Measurements from ENCODE around the gene FAM168A. TPM values are rescaled to one million over a fixed set of nuclear protein-coding genes. Genes with fewer than 3 reads are reported as not detected.
A peak's percentile ranks its signal among the peaks of the same experiment; 100 is the strongest.

FAM168A gene
- total and polyA plus RNA-seq, 2 donors (not counting 1 experiment from before 2014, with no cell fraction given) = 16.3 to 23.8 TPM

DNA sequence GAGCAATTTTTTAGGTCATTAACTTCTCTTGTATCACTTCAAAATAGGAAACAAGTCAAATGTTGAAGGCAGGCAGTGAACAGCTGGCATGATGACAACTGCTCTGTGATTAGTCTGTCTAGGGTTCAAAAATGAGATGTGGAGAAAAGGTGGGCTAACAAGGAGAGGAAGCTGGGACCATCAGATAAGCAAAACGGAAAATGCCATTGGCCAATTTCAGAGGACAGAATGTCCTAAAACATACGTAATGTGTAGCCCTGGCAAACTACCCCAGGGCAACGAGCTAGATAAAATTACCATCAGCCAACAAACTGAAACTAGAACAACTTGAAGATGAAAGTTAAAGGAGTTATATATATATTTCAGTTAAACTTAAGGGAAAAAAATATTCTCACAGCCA, 128.5 kb downstream of the FAM168A start:
- H3K27me3 ChIP-seq (ENCODE audit: control insufficient read depth, insufficient read depth, low read length) = no peaks in the 10 kb centered on the region
- no peak overlapping the region for H3K9ac ChIP-seq (ENCODE audit: insufficient read depth, low read length)
- H3K79me2 ChIP-seq (ENCODE audit: control insufficient read depth, insufficient read depth, low read length) = no peaks in the 10 kb centered on the region
- no peak overlapping the region for H3K4me2 ChIP-seq (ENCODE audit: extremely low read depth, insufficient read depth, low read length)
- H3K27ac ChIP-seq (ENCODE audit: insufficient read depth, low read length) = no peak overlapping the region
- H3K9me3 ChIP-seq (ENCODE audit: control insufficient read depth, insufficient read depth, low read depth, low read length) = no peaks in the 10 kb centered on the region
- H2AFZ ChIP-seq (ENCODE audit: low read length) = no peak overlapping the region
- no peaks in the 10 kb centered on the region for H3K36me3 ChIP-seq (ENCODE audit: control insufficient read depth, insufficient read depth, low read length)
- peak in 1 of 2 donors; percentile 8 for DNase-seq (ENCODE audit: low read depth in 2 of 2)
- no peak for TF ChIP-seq EZH2 (IDR thresholded peaks at IDR 0.05; ENCODE audit: low read length, missing control alignments)
- TF ChIP-seq, protein P1, sequence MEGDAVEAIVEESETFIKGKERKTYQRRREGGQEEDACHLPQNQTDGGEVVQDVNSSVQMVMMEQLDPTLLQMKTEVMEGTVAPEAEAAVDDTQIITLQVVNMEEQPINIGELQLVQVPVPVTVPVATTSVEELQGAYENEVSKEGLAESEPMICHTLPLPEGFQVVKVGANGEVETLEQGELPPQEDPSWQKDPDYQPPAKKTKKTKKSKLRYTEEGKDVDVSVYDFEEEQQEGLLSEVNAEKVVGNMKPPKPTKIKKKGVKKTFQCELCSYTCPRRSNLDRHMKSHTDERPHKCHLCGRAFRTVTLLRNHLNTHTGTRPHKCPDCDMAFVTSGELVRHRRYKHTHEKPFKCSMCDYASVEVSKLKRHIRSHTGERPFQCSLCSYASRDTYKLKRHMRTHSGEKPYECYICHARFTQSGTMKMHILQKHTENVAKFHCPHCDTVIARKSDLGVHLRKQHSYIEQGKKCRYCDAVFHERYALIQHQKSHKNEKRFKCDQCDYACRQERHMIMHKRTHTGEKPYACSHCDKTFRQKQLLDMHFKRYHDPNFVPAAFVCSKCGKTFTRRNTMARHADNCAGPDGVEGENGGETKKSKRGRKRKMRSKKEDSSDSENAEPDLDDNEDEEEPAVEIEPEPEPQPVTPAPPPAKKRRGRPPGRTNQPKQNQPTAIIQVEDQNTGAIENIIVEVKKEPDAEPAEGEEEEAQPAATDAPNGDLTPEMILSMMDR (conservative IDR thresholded peaks at IDR 0.05 in 1 of 2, IDR thresholded peaks at IDR 0.05 in 1 of 2; ENCODE audit: low read depth in 1 of 2, low read length in 2 of 2) = no peak
- H4K20me1 ChIP-seq (ENCODE audit: control insufficient read depth, extremely low read depth, insufficient read depth, low read length) = no peaks in the 10 kb centered on the region
- no peaks in the 10 kb centered on the region for H3K4me1 ChIP-seq (ENCODE audit: control insufficient read depth, extremely low read depth, insufficient read depth, low read length)
- H3K4me3 ChIP-seq (replicated peaks in 1 of 4; ENCODE audit: control extremely low read depth in 1 of 4, insufficient read depth in 1 of 4, low read depth in 3 of 4, low read length in 4 of 4) = no peak overlapping the region

GRCh38 chr11:73468590-73469161, 129.2 kb downstream of the FAM168A start:
- H4K20me1 ChIP-seq (ENCODE audit: control insufficient read depth, extremely low read depth, insufficient read depth, low read length) = no peaks in the 10 kb centered on the region
- H2AFZ ChIP-seq (ENCODE audit: low read length) = no peak overlapping the region
- TF ChIP-seq, protein P1 (conservative IDR thresholded peaks at IDR 0.05 in 1 of 2, IDR thresholded peaks at IDR 0.05 in 1 of 2; ENCODE audit: low read depth in 1 of 2, low read length in 2 of 2) = no peak
- no peak for TF ChIP-seq EZH2 (IDR thresholded peaks at IDR 0.05; ENCODE audit: low read length, missing control alignments)
- DNase-seq (ENCODE audit: low read depth in 2 of 2) = no peak
- no peaks in the 10 kb centered on the region for H3K36me3 ChIP-seq (ENCODE audit: control insufficient read depth, insufficient read depth, low read length)
- H3K4me2 ChIP-seq (ENCODE audit: extremely low read depth, insufficient read depth, low read length) = no peak overlapping the region
- no peak overlapping the region for H3K9ac ChIP-seq (ENCODE audit: insufficient read depth, low read length)
- H3K27ac ChIP-seq (ENCODE audit: insufficient read depth, low read length) = no peak overlapping the region
- H3K27me3 ChIP-seq (ENCODE audit: control insufficient read depth, insufficient read depth, low read length) = no peaks in the 10 kb centered on the region
- H3K4me1 ChIP-seq (ENCODE audit: control insufficient read depth, extremely low read depth, insufficient read depth, low read length) = no peaks in the 10 kb centered on the region
- no peaks in the 10 kb centered on the region for H3K9me3 ChIP-seq (ENCODE audit: control insufficient read depth, insufficient read depth, low read depth, low read length)
- no peaks in the 10 kb centered on the region for H3K79me2 ChIP-seq (ENCODE audit: control insufficient read depth, insufficient read depth, low read length)
- no peak overlapping the region for H3K4me3 ChIP-seq (replicated peaks in 1 of 4; ENCODE audit: control extremely low read depth in 1 of 4, insufficient read depth in 1 of 4, low read depth in 3 of 4, low read length in 4 of 4)

DNA sequence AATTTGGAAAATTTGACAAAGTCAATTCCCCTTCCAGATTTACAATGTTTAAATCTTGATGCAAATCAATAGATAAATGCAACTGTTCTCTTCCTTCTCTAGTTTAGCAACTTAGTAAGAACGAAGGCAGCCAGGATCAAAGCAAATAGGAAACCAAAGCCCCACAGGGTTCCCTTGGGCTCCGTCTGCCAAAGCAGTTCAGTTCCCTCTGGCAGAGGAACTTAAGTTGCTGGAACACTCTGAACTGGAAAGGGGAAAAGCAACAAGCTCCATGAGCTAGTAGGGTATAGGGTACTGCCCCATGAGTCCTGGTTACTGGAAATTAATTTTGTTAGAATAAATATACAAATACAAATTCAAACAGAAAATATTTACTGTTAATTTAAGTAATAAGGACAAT, 130.4 kb downstream of the FAM168A start:
- no peaks in the 10 kb centered on the region for H3K4me1 ChIP-seq (ENCODE audit: control insufficient read depth, extremely low read depth, insufficient read depth, low read length)
- no peak for DNase-seq (ENCODE audit: low read depth in 2 of 2)
- no peaks in the 10 kb centered on the region for H3K79me2 ChIP-seq (ENCODE audit: control insufficient read depth, insufficient read depth, low read length)

More for the DNA sequence above, 130.4 kb downstream of the FAM168A start:
- Histone ChIP-seq H2AFZ (ENCODE audit: low read length) (no peak overlapping the region), H3K4me2 (ENCODE audit: extremely low read depth, insufficient read depth, low read length) (no peak overlapping the region), H3K9ac (ENCODE audit: insufficient read depth, low read length) (no peak overlapping the region), H3K9me3 (ENCODE audit: control insufficient read depth, insufficient read depth, low read depth, low read length) (no peaks in the 10 kb centered on the region), H3K27ac (ENCODE audit: insufficient read depth, low read length) (no peak overlapping the region), H4K20me1 (ENCODE audit: control insufficient read depth, extremely low read depth, insufficient read depth, low read length) (no peaks in the 10 kb centered on the region), H3K27me3 (ENCODE audit: control insufficient read depth, insufficient read depth, low read length) (no peaks in the 10 kb centered on the region), H3K4me3 (replicated peaks in 1 of 4; ENCODE audit: control extremely low read depth in 1 of 4, insufficient read depth in 1 of 4, low read depth in 3 of 4, low read length in 4 of 4) (no peak overlapping the region), H3K36me3 (ENCODE audit: control insufficient read depth, insufficient read depth, low read length) (no peaks in the 10 kb centered on the region)
- TF ChIP-seq EZH2 (IDR thresholded peaks at IDR 0.05; ENCODE audit: low read length, missing control alignments) = no peak
- TF ChIP-seq, protein P1 (conservative IDR thresholded peaks at IDR 0.05 in 1 of 2, IDR thresholded peaks at IDR 0.05 in 1 of 2; ENCODE audit: low read depth in 1 of 2, low read length in 2 of 2) = no peak
